Vagina (tissue), 2 donors: ENCODE results near the gene TNS3. TPM values are rescaled to one million over a fixed set of nuclear protein-coding genes. Genes with fewer than 3 reads are reported as not detected.

Source experiments
- DNase-seq, 2 donors: peaks; one replicate each; pipeline ENCODE4 v3.0.0-alpha.2; 2017; ENCODE audit errors: extremely low spot score in 2 of 2
- H3K27ac ChIP-seq: fragments of 200-600 bp; sonication (generic); one replicate; pipeline ENCODE4 v1.5.1; 2019
- H3K27me3 ChIP-seq: fragments of 200-600 bp; sonication (generic); one replicate; pipeline ENCODE4 v1.5.1; 2019
- H3K36me3 ChIP-seq, 2 donors: fragments of 200-600 bp; sonication (generic); one replicate each; pipeline ENCODE4 v1.5.1; 2017 to 2019
- H3K4me1 ChIP-seq: fragments of 200-600 bp; sonication (generic); one replicate; pipeline ENCODE4 v1.5.1; 2019
- H3K4me3 ChIP-seq, 2 donors: fragments of 200-600 bp; sonication (generic); 1 replicate in 1 of 2; 2 replicates in 1 of 2; pipeline ENCODE4 v1.5.1; 2016 to 2019
- H3K9me3 ChIP-seq: fragments of 200-600 bp; sonication (generic); one replicate; pipeline ENCODE4 v1.5.1; 2019
- POLR2A ChIP-seq, 2 donors: fragments of 450-650 bp; IDR thresholded peaks; one replicate each; pipeline ENCODE4 v1.6.1; 2017; ENCODE audit warnings: antibody characterized with exemption in 2 of 2, mild to moderate bottlenecking in 2 of 2, moderate library complexity in 2 of 2
- POLR2AphosphoS5 ChIP-seq, 2 donors: sonication (generic); formaldehyde crosslinking; IDR thresholded peaks; one replicate each; pipeline ENCODE4 v1.9.0; 2017; ENCODE audit warnings: antibody characterized with exemption in 2 of 2, mild to moderate bottlenecking in 2 of 2, low read depth in 1 of 2; ENCODE audit not compliant: insufficient read depth in 1 of 2
- intact Hi-C: fragments of 100-400 bp; cut with DNase I; formaldehyde crosslinking; loops from one replicate; pipeline ENCODE4 v1.15.1; 2023
- total RNA-seq: library from RNA; depleted of rRNA; stranded (reverse); fragments of >200 nt; gene quantifications from one replicate; pipeline ENCODE4 v1.2.3, GENCODE V29; 2016
- TF ChIP-seq, protein P1 (sequence below), 3 experiments: fragments of 450-650 bp in 2 of 3; fragments of 200-600 bp in 1 of 3; sonication (generic) in 1 of 3; IDR thresholded peaks; one replicate each; pipeline ENCODE4 v1.5.1; 2017 to 2019; ENCODE audit warnings: antibody characterized with exemption in 3 of 3, mild to moderate bottlenecking in 2 of 3, moderate library complexity in 2 of 3

The TNS3 gene
- total RNA-seq, 1 donor from 2014 or later = 36.8 TPM

DNA sequence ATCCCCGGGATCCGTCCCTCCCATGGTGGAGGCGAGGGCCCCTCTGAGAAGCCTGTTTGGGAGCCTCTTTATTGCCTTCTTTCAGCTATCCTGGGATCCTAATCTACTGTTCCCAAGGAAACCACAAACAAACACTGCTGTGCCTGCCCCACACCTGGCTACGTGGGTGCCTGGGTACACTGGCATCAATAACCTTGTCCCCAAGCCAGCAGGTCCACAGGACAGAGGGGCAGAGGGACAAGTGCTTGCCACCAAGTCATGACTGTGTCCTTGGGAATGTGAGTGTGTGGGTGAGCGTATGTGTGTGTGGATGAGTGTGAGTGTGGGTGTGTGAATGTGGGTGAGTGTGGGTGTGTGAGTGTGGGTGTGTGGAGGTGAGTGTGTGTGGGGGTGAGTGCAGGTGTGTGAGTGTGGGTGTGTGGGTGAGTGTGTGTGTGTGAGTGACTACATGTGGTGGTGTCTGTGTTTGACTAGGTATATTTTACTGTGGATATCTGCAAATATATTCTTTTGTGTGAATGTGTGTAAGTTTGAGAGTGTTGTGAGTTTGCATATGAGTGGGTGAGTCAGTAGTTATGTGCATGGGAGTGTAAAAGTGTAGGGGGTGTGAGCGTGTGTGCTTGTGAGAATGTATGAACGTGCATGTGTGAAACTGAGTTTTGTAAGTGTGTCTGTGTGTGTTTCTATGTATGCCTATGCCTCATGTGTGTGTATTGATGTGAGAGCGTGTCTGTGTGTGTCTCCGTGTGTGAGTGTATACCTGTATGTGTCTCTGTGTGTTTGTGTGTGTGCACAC, 96.1 kb downstream of the TNS3 start:
- Histone ChIP-seq H3K4me1 (no peaks in the 10 kb centered on the region), H3K9me3 (no peaks in the 10 kb centered on the region), H3K36me3 (no peaks in the 10 kb centered on the region), H3K27me3 (no peaks in the 10 kb centered on the region), H3K4me3 (no peak overlapping the region), H3K27ac (no peak overlapping the region)
- TF ChIP-seq, protein P1, sequence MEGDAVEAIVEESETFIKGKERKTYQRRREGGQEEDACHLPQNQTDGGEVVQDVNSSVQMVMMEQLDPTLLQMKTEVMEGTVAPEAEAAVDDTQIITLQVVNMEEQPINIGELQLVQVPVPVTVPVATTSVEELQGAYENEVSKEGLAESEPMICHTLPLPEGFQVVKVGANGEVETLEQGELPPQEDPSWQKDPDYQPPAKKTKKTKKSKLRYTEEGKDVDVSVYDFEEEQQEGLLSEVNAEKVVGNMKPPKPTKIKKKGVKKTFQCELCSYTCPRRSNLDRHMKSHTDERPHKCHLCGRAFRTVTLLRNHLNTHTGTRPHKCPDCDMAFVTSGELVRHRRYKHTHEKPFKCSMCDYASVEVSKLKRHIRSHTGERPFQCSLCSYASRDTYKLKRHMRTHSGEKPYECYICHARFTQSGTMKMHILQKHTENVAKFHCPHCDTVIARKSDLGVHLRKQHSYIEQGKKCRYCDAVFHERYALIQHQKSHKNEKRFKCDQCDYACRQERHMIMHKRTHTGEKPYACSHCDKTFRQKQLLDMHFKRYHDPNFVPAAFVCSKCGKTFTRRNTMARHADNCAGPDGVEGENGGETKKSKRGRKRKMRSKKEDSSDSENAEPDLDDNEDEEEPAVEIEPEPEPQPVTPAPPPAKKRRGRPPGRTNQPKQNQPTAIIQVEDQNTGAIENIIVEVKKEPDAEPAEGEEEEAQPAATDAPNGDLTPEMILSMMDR (IDR thresholded peaks at IDR 0.05) = no peak
- TF ChIP-seq POLR2A (IDR thresholded peaks at IDR 0.05) (no peak), POLR2AphosphoS5 (IDR thresholded peaks at IDR 0.05; ENCODE audit: insufficient read depth in 1 of 2, low read depth in 1 of 2) (no peak)
- no peak for DNase-seq
- intact Hi-C loops = no loop called here

DNA sequence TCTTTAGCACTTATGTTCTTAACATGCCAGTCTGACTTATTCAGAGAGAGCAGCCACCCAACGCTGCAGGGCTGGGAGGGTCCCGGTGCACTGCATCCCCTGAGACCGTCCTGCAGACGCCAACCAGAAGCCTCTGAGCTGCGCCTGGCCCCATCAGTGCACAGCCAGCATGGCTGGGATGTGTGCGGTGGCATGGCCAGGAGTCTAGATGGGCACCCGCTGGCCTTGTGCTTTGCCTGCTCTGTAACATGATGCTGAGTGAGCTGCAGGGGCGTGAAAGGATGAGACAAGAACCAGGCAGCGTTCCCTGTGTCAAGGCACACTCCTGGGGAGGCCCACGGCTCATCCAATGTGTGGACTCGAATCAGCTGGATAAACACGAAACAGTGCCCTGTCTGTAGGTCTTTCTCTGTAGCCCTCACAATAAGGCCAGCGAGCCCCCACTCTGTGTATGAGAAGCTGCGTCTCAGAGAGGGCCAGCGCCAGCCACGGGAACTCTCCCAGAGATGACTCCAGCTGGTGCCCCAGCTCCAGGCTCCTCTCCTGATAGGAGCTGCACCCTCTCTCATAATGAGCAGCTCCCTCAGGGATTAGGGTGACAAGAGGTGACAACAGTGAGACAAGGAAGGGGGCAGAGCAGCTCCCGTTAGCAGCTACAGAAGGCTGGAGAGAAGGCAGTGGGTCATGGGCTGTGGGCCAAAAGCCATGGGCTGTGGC, 96.8 kb downstream of the TNS3 start:
- no peak overlapping the region for H3K27ac ChIP-seq
- TF ChIP-seq POLR2AphosphoS5 (IDR thresholded peaks at IDR 0.05; ENCODE audit: insufficient read depth in 1 of 2, low read depth in 1 of 2) (no peak), POLR2A (IDR thresholded peaks at IDR 0.05) (no peak)
- TF ChIP-seq, protein P1 (IDR thresholded peaks at IDR 0.05) = no peak
- H3K4me1 ChIP-seq = no peaks in the 10 kb centered on the region
- no peak for DNase-seq
- no peak overlapping the region for H3K4me3 ChIP-seq
- H3K27me3 ChIP-seq = no peaks in the 10 kb centered on the region
- intact Hi-C loops = no loop called here
- no peaks in the 10 kb centered on the region for H3K9me3 ChIP-seq
- H3K36me3 ChIP-seq = no peaks in the 10 kb centered on the region

DNA sequence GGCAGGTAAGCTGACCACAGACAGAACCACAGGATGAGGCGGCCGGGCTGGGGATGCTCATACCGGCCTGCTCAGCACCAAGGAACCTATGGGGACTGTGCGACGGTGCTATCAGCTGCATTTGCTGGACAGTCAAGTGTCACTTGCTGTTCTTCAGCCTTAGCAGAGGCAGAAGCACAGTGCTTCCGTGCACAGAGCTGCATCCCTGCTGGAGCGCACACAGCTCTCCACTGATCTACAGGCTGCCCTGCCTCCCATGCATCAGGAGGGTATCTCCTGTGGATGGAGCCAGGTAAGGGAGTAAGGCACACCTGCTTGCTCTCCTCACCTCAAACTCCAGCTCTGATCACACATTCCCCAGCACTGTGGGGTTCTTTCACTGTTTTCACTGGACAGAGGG, 97.5 kb downstream of the TNS3 start:
- Histone ChIP-seq H3K9me3 (no peaks in the 10 kb centered on the region), H3K4me1 (no peaks in the 10 kb centered on the region), H3K27me3 (no peaks in the 10 kb centered on the region), H3K36me3 (no peaks in the 10 kb centered on the region), H3K4me3 (no peak overlapping the region), H3K27ac (no peak overlapping the region)
- intact Hi-C loops = no loop called here
- DNase-seq = no peak
- no peak for TF ChIP-seq POLR2AphosphoS5 (IDR thresholded peaks at IDR 0.05; ENCODE audit: insufficient read depth in 1 of 2, low read depth in 1 of 2)
- no peak for TF ChIP-seq POLR2A (IDR thresholded peaks at IDR 0.05)
- TF ChIP-seq, protein P1 (IDR thresholded peaks at IDR 0.05) = no peak

DNA sequence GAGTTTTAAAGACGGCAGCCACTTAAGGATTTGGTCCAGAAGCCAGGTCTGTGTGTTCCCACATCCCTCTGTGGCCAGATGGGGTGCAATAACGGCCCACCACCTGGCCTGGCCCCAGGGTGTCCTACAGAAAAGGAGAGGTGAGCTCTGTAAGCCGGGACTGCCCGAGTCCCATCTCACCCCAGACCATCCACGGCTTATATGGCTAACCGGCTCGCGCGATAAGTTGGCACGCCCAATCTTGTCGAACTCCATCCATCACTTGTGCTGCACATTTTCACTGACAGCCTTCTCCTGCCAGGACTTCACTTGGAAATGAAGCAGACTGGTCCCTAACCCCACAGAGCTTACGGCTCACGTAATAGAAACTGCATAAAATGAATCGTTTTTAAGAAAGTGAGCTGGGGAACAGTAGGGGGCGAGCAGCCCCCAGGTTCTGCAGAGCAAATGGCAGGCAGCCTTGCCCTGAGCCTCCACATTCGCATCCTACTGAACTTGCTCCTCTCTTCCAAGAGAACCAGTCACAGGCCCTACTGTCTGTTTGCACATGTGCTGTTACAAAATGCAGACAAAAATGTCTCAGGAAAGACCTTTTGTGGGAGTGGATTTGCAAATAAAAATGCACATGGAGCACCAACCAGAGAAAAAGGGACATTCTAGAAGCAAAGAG, 98.2 kb downstream of the TNS3 start:
- Histone ChIP-seq H3K4me3 (no peak overlapping the region), H3K27ac (no peak overlapping the region), H3K4me1 (no peaks in the 10 kb centered on the region), H3K36me3 (no peaks in the 10 kb centered on the region), H3K27me3 (no peaks in the 10 kb centered on the region), H3K9me3 (no peaks in the 10 kb centered on the region)
- DNase-seq = no peak
- intact Hi-C loops = no loop called here
- TF ChIP-seq, protein P1 (IDR thresholded peaks at IDR 0.05) = peak in 1 of 3 experiments; percentile 21
- no peak for TF ChIP-seq POLR2A (IDR thresholded peaks at IDR 0.05)
